HUES48 (cell line): ENCODE data around the gene NKPD1.

ENCODE experiments used
- H3K27ac ChIP-seq: one replicate; pipeline ENCODE4 v1.7.0; 2013; ENCODE audit warnings: low read depth, low read length, inconsistent platforms
- H3K27me3 ChIP-seq: 2 replicates; pipeline ENCODE4 v1.6.1; 2013; ENCODE audit warnings: mild to moderate bottlenecking, low read length; ENCODE audit not compliant: control insufficient read depth, insufficient read depth
- H3K36me3 ChIP-seq: 2 replicates; pipeline ENCODE4 v1.6.1; 2013; ENCODE audit warnings: low read length; ENCODE audit not compliant: control insufficient read depth, insufficient read depth
- H3K4me1 ChIP-seq: 2 replicates; pipeline ENCODE4 v1.6.1; 2013; ENCODE audit warnings: mild to moderate bottlenecking, low read length; ENCODE audit not compliant: control insufficient read depth, insufficient read depth
- H3K4me3 ChIP-seq: 2 replicates; pipeline ENCODE4 v1.5.1; 2013; ENCODE audit warnings: mild to moderate bottlenecking, low read depth, low read length
- H3K9ac ChIP-seq: 2 replicates; pipeline ENCODE4 v1.6.1; 2013; ENCODE audit warnings: mild to moderate bottlenecking, low read depth, low read length, moderate library complexity
- H3K9me3 ChIP-seq: 2 replicates; pipeline ENCODE4 v1.6.1; 2013; ENCODE audit warnings: low read length; ENCODE audit not compliant: control insufficient read depth, insufficient read depth

Gene NKPD1

DNA sequence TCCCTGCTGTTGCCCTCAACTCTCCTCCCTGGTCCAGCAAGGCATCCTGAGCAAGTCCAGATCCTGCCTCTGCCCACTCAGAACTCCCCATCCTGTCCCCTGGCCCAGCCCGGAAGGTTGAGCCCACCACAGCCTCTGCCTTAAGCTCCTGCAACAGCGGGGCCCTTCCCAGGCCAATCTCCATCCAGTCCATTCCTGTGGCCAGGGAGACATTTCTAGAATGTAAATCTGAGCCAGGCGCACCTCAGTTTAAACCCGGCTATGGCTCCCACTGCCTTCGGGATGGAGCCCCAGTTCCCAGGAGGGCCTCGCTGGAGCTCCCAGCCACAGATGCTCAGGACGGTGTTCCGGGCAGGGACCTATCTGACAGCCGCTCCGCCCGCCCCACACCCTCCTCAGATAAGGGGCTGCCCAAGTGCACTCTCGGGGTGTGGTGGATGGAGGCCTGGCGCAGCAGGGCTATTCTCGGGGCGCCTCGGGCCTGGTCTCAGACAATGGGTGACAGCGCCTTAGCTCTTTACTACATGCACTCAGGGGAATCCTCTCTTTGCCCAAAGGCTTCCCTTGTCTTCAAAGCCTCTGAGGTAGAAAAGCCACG is 11.9 kb upstream of the NKPD1 start:
- H3K27me3 ChIP-seq, result no peaks in the 10 kb centered on the region
- H3K27ac ChIP-seq, result no peak overlapping the region
- H3K9ac ChIP-seq, result no peak overlapping the region
- no peaks in the 10 kb centered on the region for H3K36me3 ChIP-seq
- no peaks in the 10 kb centered on the region for H3K4me1 ChIP-seq
- H3K4me3 ChIP-seq, result no peak overlapping the region
- no peaks in the 10 kb centered on the region for H3K9me3 ChIP-seq

DNA sequence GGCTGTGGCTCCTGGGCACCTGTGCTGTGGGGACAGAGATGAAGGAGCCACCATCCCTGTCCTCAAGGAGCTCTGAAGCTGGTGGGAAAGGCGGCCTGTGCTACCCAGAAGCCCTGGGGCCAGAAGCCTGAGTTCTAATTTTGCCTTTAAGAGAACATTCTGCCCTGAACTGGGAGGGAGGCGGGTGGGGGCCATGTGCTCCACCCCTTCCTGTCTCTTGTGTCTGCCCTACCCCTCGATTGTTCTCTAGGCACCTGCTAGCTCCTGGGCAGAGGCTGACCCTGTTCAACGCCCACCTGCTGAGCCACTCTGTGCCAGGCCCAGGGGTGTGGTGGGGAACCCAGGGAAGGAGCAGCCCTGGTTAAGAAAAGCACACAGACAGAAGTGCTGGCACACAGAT is 11.4 kb upstream of the NKPD1 start:
- H3K36me3 ChIP-seq, result no peaks in the 10 kb centered on the region
- no peak overlapping the region for H3K27ac ChIP-seq
- H3K4me1 ChIP-seq, result peaks cover under 1% of the 10 kb centered on the region; the same call in 1 of the 2 replicates
- H3K9me3 ChIP-seq, result no peaks in the 10 kb centered on the region
- H3K4me3 ChIP-seq, result no peak overlapping the region
- H3K9ac ChIP-seq, result no peak overlapping the region
- H3K27me3 ChIP-seq, result no peaks in the 10 kb centered on the region

GRCh38 chr19:45171211-45171623 is 10.4 kb upstream of the NKPD1 start:
- no peaks in the 10 kb centered on the region for H3K36me3 ChIP-seq
- no peak overlapping the region for H3K9ac ChIP-seq
- no peak overlapping the region for H3K27ac ChIP-seq
- H3K9me3 ChIP-seq, result no peaks in the 10 kb centered on the region
- H3K4me3 ChIP-seq, result no peak overlapping the region
- H3K27me3 ChIP-seq, result no peaks in the 10 kb centered on the region
- peaks cover 6% of the 10 kb centered on the region for H3K4me1 ChIP-seq

GRCh38 chr19:45170146-45171106 is 9.6 kb upstream of the NKPD1 start:
- Histone ChIP-seq H3K9ac (no peak overlapping the region), H3K36me3 (no peaks in the 10 kb centered on the region), H3K4me1 (peaks cover 6% of the 10 kb centered on the region), H3K9me3 (no peaks in the 10 kb centered on the region), H3K27me3 (no peaks in the 10 kb centered on the region), H3K4me3 (no peak overlapping the region), H3K27ac (no peak overlapping the region)

DNA sequence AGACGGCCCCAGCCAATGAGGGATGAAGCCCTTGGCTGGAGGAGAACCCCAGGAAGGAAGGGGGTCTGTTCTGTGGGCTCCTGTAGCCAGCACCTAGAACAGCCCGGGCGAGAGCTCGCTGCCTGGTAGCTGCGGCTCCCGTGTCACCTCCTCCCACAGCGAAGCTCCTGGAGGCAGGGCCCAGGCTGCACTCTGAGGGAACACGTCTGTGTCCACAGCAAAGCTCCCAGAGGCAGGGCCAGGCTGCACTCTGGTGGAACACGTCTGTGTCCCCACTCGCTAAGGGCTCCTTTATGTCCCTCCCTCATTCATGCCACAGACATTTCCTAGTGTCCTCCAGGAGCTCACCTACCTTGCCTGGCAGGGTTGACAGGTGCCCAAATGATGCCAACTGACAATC is 8.8 kb upstream of the NKPD1 start:
- peaks cover 6% of the 10 kb centered on the region for H3K4me1 ChIP-seq
- H3K36me3 ChIP-seq, result no peaks in the 10 kb centered on the region
- no peaks in the 10 kb centered on the region for H3K27me3 ChIP-seq
- H3K9ac ChIP-seq, result no peak overlapping the region
- H3K9me3 ChIP-seq, result no peaks in the 10 kb centered on the region
- no peak overlapping the region for H3K4me3 ChIP-seq
- no peak overlapping the region for H3K27ac ChIP-seq

GRCh38 chr19:45168767-45169351 is 8.1 kb upstream of the NKPD1 start:
- no peak overlapping the region for H3K4me3 ChIP-seq
- H3K9ac ChIP-seq, result no peak overlapping the region
- H3K36me3 ChIP-seq, result no peaks in the 10 kb centered on the region
- no peak overlapping the region for H3K27ac ChIP-seq
- H3K9me3 ChIP-seq, result no peaks in the 10 kb centered on the region
- peaks cover 9% of the 10 kb centered on the region for H3K4me1 ChIP-seq
- no peaks in the 10 kb centered on the region for H3K27me3 ChIP-seq

DNA sequence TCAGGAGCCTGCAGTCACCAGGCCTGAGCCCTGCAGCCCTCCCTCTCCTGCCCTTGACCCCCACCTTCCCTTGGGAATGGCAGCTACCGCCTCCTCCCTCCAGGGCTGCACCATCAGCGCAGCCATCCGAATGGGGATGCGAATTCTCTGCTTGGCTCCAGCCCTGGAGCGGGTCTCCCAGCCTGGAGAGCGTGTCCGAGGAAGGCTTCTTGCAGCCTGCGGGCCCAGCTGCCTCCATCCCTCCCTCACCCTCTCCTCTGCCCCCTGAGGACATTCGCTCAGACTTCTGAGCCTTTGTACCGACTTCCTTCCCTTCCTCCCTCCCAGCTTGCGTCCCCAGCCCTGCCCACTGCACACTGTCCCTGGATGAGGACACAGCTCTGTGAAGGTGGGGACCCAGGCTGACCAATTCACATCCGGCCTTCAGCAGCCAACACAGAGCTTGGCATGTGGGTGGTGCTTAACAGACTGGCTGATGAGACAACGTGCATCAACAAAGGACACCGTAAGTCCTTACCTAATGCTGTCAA is 6.0 kb upstream of the NKPD1 start:
- no peak overlapping the region for H3K9ac ChIP-seq
- H3K4me1 ChIP-seq, result peaks cover 9% of the 10 kb centered on the region

DNA sequence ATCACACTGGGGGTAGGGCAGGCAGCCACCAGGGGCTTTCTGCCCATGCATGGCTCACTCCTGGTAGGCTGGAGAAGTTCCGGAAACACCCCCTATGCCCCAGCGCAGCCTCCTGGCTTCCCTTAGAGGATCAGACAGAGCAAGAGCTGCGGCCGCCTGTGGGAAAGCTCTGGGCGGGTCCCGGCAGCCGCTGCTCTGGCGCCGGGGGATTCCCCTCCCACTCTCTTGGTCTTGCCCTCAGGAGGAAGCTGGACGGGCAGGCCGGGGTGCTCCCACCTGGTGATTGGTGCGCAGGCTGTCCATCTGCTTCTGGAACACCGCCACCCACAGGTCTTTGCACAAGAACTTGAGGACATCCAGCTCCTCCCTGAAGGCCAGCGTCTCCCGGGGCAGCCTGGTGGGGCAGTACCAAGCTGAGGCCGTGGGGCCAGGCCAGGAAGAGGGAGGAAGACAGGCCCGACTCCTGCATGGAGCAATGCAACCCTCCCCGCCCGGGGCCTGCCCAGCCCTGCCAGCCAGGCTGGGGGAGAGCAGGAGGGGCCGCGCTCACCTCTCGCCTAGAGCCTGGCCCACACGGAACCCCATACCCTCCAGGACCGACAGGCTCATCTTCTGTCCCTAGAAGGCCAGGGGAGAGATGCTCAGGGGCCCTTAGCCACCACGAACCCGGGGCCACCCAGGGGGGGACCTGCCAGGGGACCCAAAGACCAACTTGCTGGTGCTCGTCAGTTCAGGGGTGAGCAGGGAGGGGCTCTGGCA is 4.0 kb upstream of the NKPD1 start:
- H3K4me1 ChIP-seq, result peaks cover 9% of the 10 kb centered on the region
- no peak overlapping the region for H3K9ac ChIP-seq
- no peak overlapping the region for H3K4me3 ChIP-seq

More for the DNA sequence above, 6.0 kb upstream of the NKPD1 start:
- Histone ChIP-seq H3K36me3 (no peaks in the 10 kb centered on the region), H3K9me3 (no peaks in the 10 kb centered on the region), H3K27ac (no peak overlapping the region), H3K27me3 (no peaks in the 10 kb centered on the region), H3K4me3 (no peak overlapping the region)

GRCh38 chr19:45163751-45164460 is 3.1 kb upstream of the NKPD1 start:
- no peaks in the 10 kb centered on the region for H3K36me3 ChIP-seq
- H3K4me1 ChIP-seq, result peaks cover 9% of the 10 kb centered on the region
- H3K4me3 ChIP-seq, result no peak overlapping the region
- no peaks in the 10 kb centered on the region for H3K9me3 ChIP-seq
- peaks cover 13% of the 10 kb centered on the region for H3K27me3 ChIP-seq
- no peak overlapping the region for H3K9ac ChIP-seq
- no peak overlapping the region for H3K27ac ChIP-seq

More for the DNA sequence above, 4.0 kb upstream of the NKPD1 start:
- Histone ChIP-seq H3K27me3 (peaks cover 13% of the 10 kb centered on the region), H3K27ac (no peak overlapping the region), H3K36me3 (no peaks in the 10 kb centered on the region), H3K9me3 (no peaks in the 10 kb centered on the region)

DNA sequence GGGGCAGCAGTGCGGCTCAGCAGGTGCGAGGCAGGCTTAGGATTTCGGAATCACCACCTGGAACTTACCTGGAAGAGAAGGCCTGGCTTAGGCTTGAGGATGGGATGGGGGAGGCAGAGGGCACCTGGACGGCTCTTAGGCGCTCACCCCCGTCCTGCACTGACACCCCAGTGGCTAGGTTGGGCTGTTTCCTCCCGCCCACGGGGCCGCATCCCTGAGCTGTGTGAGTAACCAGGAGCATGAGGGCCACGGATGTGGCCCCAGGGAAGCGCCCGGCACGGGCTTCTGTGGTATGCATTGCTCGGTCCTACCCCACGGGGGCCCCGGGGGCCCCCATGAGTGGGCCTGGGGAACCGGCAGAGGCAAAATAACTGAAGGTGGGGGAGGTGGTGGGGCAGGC is 2.4 kb upstream of the NKPD1 start:
- Histone ChIP-seq H3K9me3 (no peaks in the 10 kb centered on the region), H3K27ac (no peak overlapping the region), H3K27me3 (peaks cover 15% of the 10 kb centered on the region), H3K9ac (no peak overlapping the region), H3K4me3 (no peak overlapping the region), H3K36me3 (no peaks in the 10 kb centered on the region), H3K4me1 (peaks cover 9% of the 10 kb centered on the region)
